ENCODE measurements around the gene RHEB.

RHEB gene

GRCh38 chr7:151503902-151504714, 15.6 kb downstream of the RHEB start:
- DNase-seq (ENCODE audit: low spot score): no peak

DNA sequence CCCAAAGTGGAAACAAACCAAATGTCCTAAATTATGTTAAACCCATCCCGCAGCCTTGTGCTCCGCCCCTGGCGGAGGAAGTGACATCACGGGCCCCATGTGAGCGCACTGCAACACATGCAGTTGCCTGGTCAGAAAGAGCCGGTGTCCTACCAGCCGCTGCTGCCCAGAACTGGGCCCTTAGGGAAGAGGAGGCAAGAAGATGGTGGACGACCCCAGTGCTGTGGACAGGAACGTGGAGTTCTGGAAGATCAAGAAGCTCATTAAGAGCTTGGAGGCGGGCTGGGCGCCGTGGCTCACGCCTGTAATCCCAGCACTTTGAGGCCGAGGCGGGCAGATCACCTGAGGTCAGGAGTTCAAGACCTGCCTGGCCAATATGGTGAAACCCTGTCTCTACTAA, 18.0 kb downstream of the RHEB start:
- DNase-seq (ENCODE audit: low spot score): no peak

DNA sequence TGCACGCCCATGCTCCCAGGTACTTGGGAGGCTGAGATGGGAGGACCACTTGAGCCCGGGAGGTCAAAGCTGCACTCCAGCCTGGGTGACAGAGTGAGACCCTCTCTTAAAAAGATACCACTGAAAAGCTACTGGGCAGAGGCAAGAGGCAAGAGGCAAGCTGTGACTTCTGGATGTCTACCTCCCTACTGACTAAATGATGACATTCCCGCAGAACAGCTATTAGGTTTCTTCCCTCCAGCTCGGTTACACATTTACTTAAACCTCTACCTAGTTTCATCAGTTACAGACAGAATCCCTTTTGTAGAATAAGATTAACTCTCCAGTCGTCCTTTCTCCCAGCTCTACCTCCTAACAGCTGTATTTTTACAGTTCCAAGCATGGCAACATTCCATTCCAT, 21.2 kb downstream of the RHEB start:
- DNase-seq (ENCODE audit: low spot score): no peak

DNA sequence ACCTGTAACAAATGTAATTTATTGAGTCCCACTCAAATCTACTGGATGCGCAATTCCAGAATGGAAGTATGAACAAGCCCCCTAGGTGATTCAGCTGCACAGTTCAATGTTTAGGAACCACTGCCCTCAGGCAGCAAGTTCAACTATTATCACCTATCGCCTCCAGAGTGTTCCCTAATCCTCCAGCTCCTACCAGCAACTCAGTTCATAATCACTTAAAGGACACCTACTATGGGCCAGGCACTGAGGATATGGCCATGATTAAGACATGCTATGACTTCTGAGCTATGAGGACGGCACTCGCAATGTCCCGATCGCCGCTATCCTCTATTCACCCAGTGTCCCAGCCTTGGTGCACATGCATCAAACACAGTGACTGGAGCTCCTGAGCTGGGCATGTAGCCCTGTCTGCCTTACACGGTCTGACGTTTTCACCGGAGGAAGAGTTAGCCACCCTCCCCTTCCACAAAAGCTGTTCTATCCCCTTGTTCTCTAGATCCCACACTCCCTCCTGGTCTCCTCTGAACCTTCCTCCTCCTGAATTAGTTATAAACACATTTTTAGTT, 22.3 kb downstream of the RHEB start:
- no peak for DNase-seq (ENCODE audit: low spot score)

GRCh38 chr7:151495360-151495759, 24.3 kb downstream of the RHEB start:
- no peak for DNase-seq (ENCODE audit: low spot score)

GRCh38 chr7:151494298-151495284, 25.1 kb downstream of the RHEB start:
- no peak for DNase-seq (ENCODE audit: low spot score)

DNA sequence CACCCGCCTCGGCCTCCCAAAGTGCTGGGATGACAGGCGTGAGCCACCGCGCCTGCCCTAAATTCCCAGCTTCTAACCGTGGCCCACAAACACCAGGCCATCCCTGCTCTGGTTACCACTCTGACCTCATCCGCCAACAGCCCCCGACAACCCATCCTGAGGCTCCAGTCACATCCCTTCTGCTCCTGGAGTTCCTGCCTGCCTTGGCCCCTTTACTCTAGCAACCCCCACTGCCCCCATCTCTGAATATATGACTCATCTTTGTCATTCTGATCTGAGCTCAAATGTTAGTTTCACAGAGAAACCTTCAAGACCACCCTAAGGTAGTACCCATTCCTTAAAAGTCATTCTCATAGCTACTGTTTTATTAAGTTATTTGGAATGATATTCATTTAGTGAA, 26.6 kb downstream of the RHEB start:
- DNase-seq (ENCODE audit: low spot score): no peak

GRCh38 chr7:151491859-151492258, 27.8 kb downstream of the RHEB start:
- no peak for DNase-seq (ENCODE audit: low spot score)

- no peak for DNase-seq (ENCODE audit: low spot score)
These were observed 29.1 kb downstream of the RHEB start for GRCh38 chr7:151490456-151491105.

DNA sequence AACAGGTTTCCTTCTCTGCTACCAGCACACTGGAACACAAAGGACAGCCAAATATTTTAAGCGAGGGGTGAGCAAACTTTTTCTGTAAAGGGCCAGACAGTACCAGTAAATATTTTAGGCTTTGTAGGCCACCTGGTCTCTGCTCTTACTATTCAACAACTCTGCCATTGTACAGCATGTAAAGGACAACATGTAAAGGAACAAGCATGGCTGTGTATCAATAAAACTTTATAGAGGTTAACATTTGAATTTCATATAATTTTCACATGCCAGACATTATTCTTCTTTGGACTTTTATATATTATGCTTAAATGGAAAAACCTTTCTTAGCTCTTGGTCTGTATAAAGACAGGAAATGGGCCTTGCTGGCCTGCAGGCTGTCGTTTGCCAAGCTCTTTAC, 30.2 kb downstream of the RHEB start:
- no peak for DNase-seq (ENCODE audit: low spot score)

- no peak for DNase-seq (ENCODE audit: low spot score)
These were observed 31.6 kb downstream of the RHEB start for GRCh38 chr7:151488096-151488495.

DNA sequence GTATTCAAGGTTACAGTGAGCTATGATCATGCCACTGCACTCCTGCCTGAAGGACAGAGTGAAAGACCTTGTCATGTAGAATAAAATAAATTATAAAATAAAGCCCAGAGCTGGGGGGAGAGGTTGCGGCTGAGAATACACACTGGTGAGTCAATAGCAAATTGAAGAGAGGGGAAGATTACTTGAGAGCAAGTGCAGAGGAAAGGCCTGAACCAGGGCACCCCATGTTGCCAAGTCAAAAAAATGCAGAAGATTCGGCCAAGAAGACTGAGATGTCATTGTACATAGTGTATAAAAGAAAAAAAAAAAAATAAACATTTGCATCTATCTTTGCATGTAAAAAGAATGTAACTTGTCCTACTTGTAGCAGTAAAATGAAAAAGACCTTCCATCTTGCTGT, 32.5 kb downstream of the RHEB start:
- DNase-seq (ENCODE audit: low spot score): no peak

DNA sequence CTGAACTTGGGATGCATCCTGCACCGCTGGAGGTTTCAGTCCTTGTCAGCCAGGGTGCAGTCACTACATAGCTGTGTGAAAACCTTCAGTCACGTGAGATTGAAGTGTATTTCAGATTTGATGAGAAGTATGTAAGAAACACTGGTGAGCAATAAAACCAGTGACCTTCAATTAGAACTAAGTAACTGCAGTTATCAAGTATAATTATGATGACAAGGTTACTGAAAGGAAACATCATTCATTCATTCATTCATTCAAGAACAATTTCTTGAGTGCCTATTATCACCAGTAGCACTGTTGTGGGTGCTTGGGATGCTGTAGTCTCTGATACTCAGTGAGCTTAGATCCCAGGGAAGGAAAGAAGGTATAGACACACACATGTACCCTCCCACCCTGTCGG, 33.6 kb downstream of the RHEB start:
- no peak for DNase-seq (ENCODE audit: low spot score)

DNA sequence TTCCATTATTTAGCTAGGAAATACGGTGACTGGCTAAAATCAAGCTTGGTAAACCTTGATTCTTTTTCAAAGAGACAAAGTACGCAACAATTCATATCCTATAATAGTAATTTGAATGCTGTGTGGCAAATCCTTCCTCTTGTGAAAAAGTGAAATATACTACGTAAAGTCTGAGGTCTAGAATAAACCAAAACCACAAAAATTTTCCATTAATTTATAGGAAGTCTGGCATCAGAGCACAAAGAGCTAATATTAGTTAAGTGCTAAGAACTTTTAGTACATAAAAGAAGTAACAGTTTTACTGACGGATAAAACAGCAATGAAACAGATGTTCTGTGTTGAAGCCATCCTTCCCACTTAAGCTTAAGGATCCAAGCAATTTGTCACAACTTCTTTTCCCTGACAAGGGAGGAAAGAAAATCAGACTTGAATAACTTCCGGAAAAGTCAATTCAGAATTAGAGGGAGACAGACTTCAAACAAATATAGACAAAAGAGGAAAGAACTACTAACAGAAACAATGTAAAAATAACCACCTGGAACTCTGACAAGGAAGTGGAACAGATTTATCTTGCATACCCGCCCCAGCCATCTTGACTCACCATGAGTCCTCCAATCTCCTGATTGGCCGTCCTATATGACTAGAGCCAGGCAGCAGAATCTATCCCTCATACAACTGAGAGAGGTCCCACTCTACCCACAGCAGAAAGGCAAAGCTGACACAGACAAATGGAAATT, 34.6 kb downstream of the RHEB start:
- DNase-seq (ENCODE audit: low spot score): no peak

GRCh38 chr7:151483711-151483983, 36.0 kb downstream of the RHEB start:
- DNase-seq (ENCODE audit: low spot score): no peak

DNA sequence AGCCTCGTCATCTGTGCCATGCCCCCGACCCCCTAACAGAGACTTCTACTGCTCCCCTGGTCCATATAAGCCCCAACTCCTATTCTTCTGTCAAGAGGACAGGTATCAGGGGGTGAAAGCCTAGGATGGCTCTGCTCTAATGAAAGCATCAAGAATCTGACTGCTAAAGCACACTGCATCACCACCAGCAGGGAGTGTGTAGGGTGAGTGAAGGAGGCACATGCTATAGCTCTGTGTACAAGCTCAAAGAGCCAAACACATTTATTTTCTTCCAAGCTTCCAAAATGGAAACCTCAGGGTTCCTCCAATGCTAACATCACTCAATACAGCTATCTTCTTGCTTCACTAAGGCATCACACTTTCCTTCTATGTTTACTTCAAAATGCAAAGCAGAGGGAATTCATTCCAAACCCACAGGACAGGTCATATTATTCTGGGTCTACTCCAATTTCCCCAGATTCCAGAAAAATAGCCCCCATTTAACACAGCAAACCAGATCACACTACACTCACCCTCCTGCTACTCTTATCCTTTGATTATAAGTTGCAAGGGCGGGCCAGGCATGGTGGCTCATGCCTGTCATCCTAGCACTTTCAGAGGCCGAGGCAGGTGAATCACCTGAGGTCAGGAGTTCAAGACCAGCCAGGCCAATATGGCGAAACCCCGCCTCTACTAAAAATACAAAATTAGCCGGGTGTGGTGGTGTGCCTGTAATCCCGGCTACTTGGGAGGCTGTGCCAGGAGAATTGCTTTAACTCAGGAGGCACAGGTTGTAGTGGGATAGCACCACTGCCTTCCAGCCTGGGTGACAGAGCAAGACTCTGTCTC, 36.6 kb downstream of the RHEB start:
- DNase-seq (ENCODE audit: low spot score): no peak

- DNase-seq (ENCODE audit: low spot score): no peak
These were observed 37.8 kb downstream of the RHEB start for GRCh38 chr7:151481650-151482505.

- DNase-seq (ENCODE audit: low spot score): no peak
These were observed 41.8 kb downstream of the RHEB start for GRCh38 chr7:151477867-151478266.

GRCh38 chr7:151472644-151473380, 46.9 kb downstream of the RHEB start:
- DNase-seq (ENCODE audit: low spot score): no peak

Measured in CD4-positive, alpha-beta T cell treated with Interleukin-6 at 100 ng/mL for 8 hours (primary cell).